ENCODE data around the gene GPR89A.
"Not testable (repeated sequence)": the region's sequence is repeated elsewhere in the genome, so short reads cannot be mapped to it uniquely, and the experiment has no call there.

Gene GPR89A

DNA sequence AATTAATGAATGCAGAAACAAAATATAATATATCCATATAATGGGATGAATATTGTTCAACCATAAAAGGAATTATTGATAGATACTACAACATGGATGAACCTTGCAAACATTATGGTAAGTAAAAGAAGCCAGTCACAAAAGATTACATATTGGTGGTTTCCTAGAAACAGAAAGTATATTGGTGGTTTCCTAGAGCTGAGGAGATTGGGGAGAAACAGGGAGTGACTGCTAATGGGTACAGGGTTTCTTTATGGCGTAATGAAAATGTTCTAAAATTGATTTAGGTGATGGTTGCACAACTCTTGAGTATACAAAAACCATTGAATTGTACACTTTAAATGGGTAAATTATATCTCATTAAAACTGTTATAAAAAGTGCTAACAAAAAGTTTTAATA is 14.4 kb downstream of the GPR89A start:
- not testable (repeated sequence) for H3K36me3 ChIP-seq (ENCODE audit: insufficient read depth, low read length); H3K27me3 ChIP-seq (ENCODE audit: control insufficient read depth in 1 of 2, insufficient read depth in 2 of 2, low read length in 2 of 2); H3K9me3 ChIP-seq (ENCODE audit: low read length); H3K27ac ChIP-seq (ENCODE audit: low read depth, low read length); H3K4me3 ChIP-seq (ENCODE audit: low read depth in 1 of 2, low read length in 2 of 2); H3K4me1 ChIP-seq (ENCODE audit: insufficient read depth, low read length); H3K9ac ChIP-seq (ENCODE audit: low read length)

GRCh38 chr1:145636237-145636636 is 28.4 kb downstream of the GPR89A start:
- not testable (repeated sequence) for H3K27me3 ChIP-seq (ENCODE audit: control insufficient read depth in 1 of 2, insufficient read depth in 2 of 2, low read length in 2 of 2); H3K9me3 ChIP-seq (ENCODE audit: low read length); H3K4me1 ChIP-seq (ENCODE audit: insufficient read depth, low read length); H3K36me3 ChIP-seq (ENCODE audit: insufficient read depth, low read length); H3K27ac ChIP-seq (ENCODE audit: low read depth, low read length); H3K9ac ChIP-seq (ENCODE audit: low read length); H3K4me3 ChIP-seq (ENCODE audit: low read depth in 1 of 2, low read length in 2 of 2)

DNA sequence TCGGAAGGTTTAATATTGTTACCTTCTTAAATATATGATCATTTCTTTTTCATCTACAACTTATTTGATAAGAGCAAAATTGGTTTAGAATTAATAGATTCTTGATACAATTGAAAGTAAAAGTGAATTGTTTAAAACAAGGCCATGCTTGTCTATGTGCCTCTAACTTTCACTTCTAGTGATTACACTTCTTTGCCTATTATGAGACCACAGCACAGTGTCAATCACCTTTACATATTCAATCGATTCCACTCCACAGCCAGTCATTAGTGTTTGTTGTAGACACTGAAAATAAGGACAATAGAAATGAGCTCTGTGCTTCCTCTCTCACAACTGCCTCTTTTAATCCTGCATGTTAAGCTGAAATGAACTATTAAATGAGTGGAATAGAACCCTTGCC is 34.1 kb downstream of the GPR89A start:
- H3K9me3 ChIP-seq (ENCODE audit: low read length); H3K36me3 ChIP-seq (ENCODE audit: insufficient read depth, low read length): not testable (repeated sequence)

DNA sequence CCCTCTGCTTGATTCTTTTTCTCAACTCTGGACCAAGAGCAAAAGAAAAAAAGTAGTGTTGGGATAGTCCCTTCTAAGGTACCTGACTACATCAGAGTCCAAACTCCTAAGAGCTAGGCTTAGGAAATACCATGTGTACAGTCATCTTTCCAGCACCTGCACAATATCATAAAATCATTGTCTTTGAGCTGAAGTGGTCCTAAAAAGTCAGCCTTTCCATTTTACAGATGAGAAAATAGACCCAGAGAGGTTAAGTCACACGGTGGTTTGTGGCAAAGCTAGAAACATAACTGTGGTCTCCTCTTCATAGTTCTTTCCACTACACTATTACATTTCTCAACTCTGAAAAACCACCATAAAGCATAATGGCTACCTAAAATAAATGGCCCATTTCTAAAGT is 36.2 kb downstream of the GPR89A start:
- H3K27me3 ChIP-seq (ENCODE audit: control insufficient read depth in 1 of 2, insufficient read depth in 2 of 2, low read length in 2 of 2); H3K9me3 ChIP-seq (ENCODE audit: low read length); H3K4me1 ChIP-seq (ENCODE audit: insufficient read depth, low read length); H3K9ac ChIP-seq (ENCODE audit: low read length); H3K36me3 ChIP-seq (ENCODE audit: insufficient read depth, low read length); H3K27ac ChIP-seq (ENCODE audit: low read depth, low read length); H3K4me3 ChIP-seq (ENCODE audit: low read depth in 1 of 2, low read length in 2 of 2): not testable (repeated sequence)

More for the DNA sequence above, 34.1 kb downstream of the GPR89A start:
- H3K27me3 ChIP-seq (ENCODE audit: control insufficient read depth in 1 of 2, insufficient read depth in 2 of 2, low read length in 2 of 2); H3K4me1 ChIP-seq (ENCODE audit: insufficient read depth, low read length); H3K4me3 ChIP-seq (ENCODE audit: low read depth in 1 of 2, low read length in 2 of 2); H3K27ac ChIP-seq (ENCODE audit: low read depth, low read length); H3K9ac ChIP-seq (ENCODE audit: low read length): not testable (repeated sequence)

GRCh38 chr1:145656245-145656943 is 48.6 kb downstream of the GPR89A start:
- not testable (repeated sequence) for H3K9ac ChIP-seq (ENCODE audit: low read length); H3K27ac ChIP-seq (ENCODE audit: low read depth, low read length); H3K4me3 ChIP-seq (ENCODE audit: low read depth in 1 of 2, low read length in 2 of 2); H3K9me3 ChIP-seq (ENCODE audit: low read length); H3K36me3 ChIP-seq (ENCODE audit: insufficient read depth, low read length); H3K4me1 ChIP-seq (ENCODE audit: insufficient read depth, low read length); H3K27me3 ChIP-seq (ENCODE audit: control insufficient read depth in 1 of 2, insufficient read depth in 2 of 2, low read length in 2 of 2)

GRCh38 chr1:145662502-145662901 is 54.7 kb downstream of the GPR89A start:
- H3K9me3 ChIP-seq (ENCODE audit: low read length); H3K4me1 ChIP-seq (ENCODE audit: insufficient read depth, low read length); H3K27me3 ChIP-seq (ENCODE audit: control insufficient read depth in 1 of 2, insufficient read depth in 2 of 2, low read length in 2 of 2); H3K36me3 ChIP-seq (ENCODE audit: insufficient read depth, low read length); H3K4me3 ChIP-seq (ENCODE audit: low read depth in 1 of 2, low read length in 2 of 2); H3K9ac ChIP-seq (ENCODE audit: low read length); H3K27ac ChIP-seq (ENCODE audit: low read depth, low read length): not testable (repeated sequence)

DNA sequence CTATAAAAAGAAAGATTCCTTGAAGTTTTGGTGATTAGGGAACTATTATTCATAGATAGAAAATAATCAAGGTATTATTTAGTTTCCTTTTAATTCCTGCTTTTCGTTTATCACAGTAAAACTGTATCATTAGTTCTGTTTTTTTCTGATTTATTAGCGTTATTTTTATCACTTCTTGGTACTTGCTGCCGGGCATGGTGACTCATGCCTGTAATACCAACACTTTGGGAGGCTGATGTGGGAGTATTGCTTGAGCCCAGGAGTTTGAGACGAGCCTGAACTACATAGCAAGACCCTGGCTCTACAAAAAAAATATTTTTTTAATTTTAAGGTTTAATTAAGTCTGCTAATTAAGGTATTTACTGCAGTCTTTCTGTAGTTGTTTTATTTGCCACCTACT is 57.2 kb downstream of the GPR89A start:
- not testable (repeated sequence) for H3K27ac ChIP-seq (ENCODE audit: low read depth, low read length); H3K9me3 ChIP-seq (ENCODE audit: low read length); H3K9ac ChIP-seq (ENCODE audit: low read length); H3K36me3 ChIP-seq (ENCODE audit: insufficient read depth, low read length); H3K27me3 ChIP-seq (ENCODE audit: control insufficient read depth in 1 of 2, insufficient read depth in 2 of 2, low read length in 2 of 2); H3K4me3 ChIP-seq (ENCODE audit: low read depth in 1 of 2, low read length in 2 of 2); H3K4me1 ChIP-seq (ENCODE audit: insufficient read depth, low read length)

GRCh38 chr1:145670995-145671745 is 63.4 kb downstream of the GPR89A start:
- not testable (repeated sequence) for H3K36me3 ChIP-seq (ENCODE audit: insufficient read depth, low read length); H3K9ac ChIP-seq (ENCODE audit: low read length); H3K9me3 ChIP-seq (ENCODE audit: low read length); H3K4me3 ChIP-seq (ENCODE audit: low read depth in 1 of 2, low read length in 2 of 2); H3K4me1 ChIP-seq (ENCODE audit: insufficient read depth, low read length); H3K27ac ChIP-seq (ENCODE audit: low read depth, low read length); H3K27me3 ChIP-seq (ENCODE audit: control insufficient read depth in 1 of 2, insufficient read depth in 2 of 2, low read length in 2 of 2)

GRCh38 chr1:145673217-145673616 is 65.4 kb downstream of the GPR89A start:
- not testable (repeated sequence) for H3K9ac ChIP-seq (ENCODE audit: low read length); H3K4me1 ChIP-seq (ENCODE audit: insufficient read depth, low read length); H3K27me3 ChIP-seq (ENCODE audit: control insufficient read depth in 1 of 2, insufficient read depth in 2 of 2, low read length in 2 of 2); H3K9me3 ChIP-seq (ENCODE audit: low read length); H3K27ac ChIP-seq (ENCODE audit: low read depth, low read length); H3K36me3 ChIP-seq (ENCODE audit: insufficient read depth, low read length); H3K4me3 ChIP-seq (ENCODE audit: low read depth in 1 of 2, low read length in 2 of 2)

DNA sequence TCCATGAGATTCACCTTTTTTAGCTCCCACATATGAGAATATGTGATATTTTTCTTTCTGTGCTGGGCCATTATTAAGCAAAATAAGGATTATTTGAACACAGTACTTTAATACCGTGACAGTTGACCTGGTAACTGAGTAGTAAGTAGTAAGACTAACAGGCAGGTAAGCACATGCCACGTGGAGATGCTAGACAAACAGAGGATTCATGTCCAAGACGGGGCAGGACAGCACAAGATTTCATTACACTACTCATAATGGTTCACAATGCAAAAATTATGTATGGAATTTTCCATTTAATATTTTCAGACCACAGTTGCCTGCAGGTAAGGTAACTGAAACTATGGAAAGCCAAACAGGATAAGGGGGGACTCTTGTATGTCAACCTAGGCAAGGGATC is 77.1 kb downstream of the GPR89A start:
- H3K27ac ChIP-seq (ENCODE audit: low read depth, low read length); H3K4me1 ChIP-seq (ENCODE audit: insufficient read depth, low read length); H3K4me3 ChIP-seq (ENCODE audit: low read depth in 1 of 2, low read length in 2 of 2); H3K9ac ChIP-seq (ENCODE audit: low read length); H3K27me3 ChIP-seq (ENCODE audit: control insufficient read depth in 1 of 2, insufficient read depth in 2 of 2, low read length in 2 of 2); H3K9me3 ChIP-seq (ENCODE audit: low read length); H3K36me3 ChIP-seq (ENCODE audit: insufficient read depth, low read length): not testable (repeated sequence)

DNA sequence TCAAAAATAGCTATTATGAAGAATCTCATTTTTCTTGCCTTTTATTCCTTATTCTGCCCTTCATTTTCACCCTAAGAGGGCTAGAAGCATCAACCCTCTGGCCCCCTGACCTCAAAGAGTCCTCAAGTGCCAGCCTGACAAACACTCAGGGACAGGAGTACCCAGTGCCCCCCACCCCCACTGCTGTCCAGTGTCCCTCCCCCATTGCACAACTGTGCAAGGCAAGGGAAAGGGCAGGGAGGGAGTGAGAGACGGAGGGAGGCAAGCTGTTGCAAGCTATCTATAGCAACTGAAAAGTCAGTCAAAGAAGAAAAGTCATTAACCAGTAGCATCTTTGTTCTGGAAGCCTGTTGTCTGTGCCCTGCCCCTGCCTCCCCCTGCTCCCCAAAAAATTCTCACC is 78.3 kb downstream of the GPR89A start:
- H3K9me3 ChIP-seq (ENCODE audit: low read length); H3K36me3 ChIP-seq (ENCODE audit: insufficient read depth, low read length); H3K4me3 ChIP-seq (ENCODE audit: low read depth in 1 of 2, low read length in 2 of 2); H3K27ac ChIP-seq (ENCODE audit: low read depth, low read length); H3K9ac ChIP-seq (ENCODE audit: low read length); H3K27me3 ChIP-seq (ENCODE audit: control insufficient read depth in 1 of 2, insufficient read depth in 2 of 2, low read length in 2 of 2); H3K4me1 ChIP-seq (ENCODE audit: insufficient read depth, low read length): not testable (repeated sequence)

DNA sequence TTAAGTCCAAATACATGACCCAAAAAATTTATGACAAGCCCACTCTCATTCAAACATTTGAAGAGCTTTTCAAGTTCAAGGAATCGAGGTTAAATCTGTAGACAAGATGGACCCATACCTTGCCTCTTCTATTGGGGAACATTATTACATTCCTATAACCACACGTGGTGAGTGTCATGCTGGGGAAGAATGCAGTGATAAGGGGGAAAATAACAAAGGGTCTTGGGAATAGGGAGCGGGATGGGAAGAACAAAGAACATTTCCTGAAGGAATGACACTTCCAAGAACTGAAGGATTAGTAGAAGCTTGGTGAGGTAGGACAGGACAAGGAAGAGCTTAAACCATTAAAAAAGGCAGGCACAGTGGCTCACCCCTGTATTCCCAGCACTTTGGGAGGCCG is 80.5 kb downstream of the GPR89A start:
- no peaks in the 10 kb centered on the region for H3K36me3 ChIP-seq (ENCODE audit: insufficient read depth, low read length)

More for the DNA sequence above, 80.5 kb downstream of the GPR89A start:
- Histone ChIP-seq H3K9ac (ENCODE audit: low read length) (no peak overlapping the region), H3K27ac (ENCODE audit: low read depth, low read length) (no peak overlapping the region), H3K4me3 (ENCODE audit: low read depth in 1 of 2, low read length in 2 of 2) (no peak overlapping the region), H3K9me3 (ENCODE audit: low read length) (no peaks in the 10 kb centered on the region), H3K27me3 (ENCODE audit: control insufficient read depth in 1 of 2, insufficient read depth in 2 of 2, low read length in 2 of 2) (no peaks in the 10 kb centered on the region), H3K4me1 (ENCODE audit: insufficient read depth, low read length) (peaks cover 6% of the 10 kb centered on the region)

Measured in muscle layer of colon (tissue), 2 donors.